ENCODE results near the gene ASB2. TPM values are rescaled to one million over a fixed set of nuclear protein-coding genes. Genes with fewer than 3 reads are reported as not detected.

Gene ASB2
- total and polyA plus RNA-seq, 2 of the 13 experiments (the other 11 are each of a cell fraction or from before 2014, with no cell fraction given) = 0.82 to 4.1 TPM

DNA sequence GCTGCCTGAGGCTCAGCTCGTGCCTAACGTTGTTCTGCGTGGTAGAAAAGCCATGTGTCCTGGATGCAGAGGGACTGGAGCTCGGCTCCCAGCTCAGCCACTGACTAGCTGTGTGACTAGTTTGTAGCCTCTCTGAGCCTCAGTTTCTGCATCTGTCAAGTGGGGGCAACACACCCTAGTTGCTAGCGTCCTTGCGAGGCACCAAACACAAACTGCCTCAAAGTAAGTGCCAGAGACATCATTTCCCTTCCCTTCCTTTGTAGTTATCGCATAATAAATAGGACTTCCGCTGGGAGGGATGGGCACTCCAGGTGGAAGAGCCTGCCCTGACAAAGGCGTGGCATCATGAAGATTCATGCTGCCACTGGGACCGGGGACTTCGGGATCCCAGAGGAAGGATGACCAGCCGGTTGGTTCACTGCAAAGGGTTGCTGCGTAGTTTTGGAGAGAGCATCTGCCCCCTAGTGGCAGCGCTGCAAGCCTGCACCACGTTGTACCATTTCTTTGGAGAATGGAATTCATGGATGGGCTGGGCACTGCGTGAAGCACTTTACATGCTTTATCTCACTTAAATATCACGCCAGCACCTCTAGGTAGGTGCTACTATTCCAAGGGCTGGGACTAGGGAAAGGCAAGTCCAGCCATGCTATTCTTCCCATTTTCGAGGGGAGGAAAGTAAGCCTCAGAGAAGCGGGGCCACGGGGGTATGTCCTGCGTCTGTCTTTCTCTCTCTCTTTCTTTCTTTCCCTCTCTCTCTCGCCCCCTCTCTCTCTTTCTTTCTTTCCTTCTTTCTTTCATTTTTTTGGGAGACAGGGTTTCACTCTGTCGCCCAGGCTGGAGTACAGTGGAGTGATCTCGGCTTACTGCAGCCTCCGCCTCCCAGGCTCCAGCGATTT, 25.4 kb upstream of the ASB2 start (continued):
- TF ChIP-seq HOMEZ (CRISPR knock-in tag; IDR thresholded peaks at IDR 0.05; ENCODE audit: low read depth) (peak; percentile 52; the same call in 1 of the 2 replicates), NBN (conservative IDR thresholded peaks at IDR 0.05) (no peak), ZBTB38 (CRISPR knock-in tag; IDR thresholded peaks at IDR 0.05) (no peak), STAG1 (CRISPR knock-in tag; IDR thresholded peaks at IDR 0.05) (peak; percentile 89), ZNF484 (CRISPR knock-in tag; IDR thresholded peaks at IDR 0.05; ENCODE audit: borderline replicate concordance, low read depth) (no peak), MZF1 (CRISPR knock-in tag; IDR thresholded peaks at IDR 0.05; ENCODE audit: borderline replicate concordance) (no peak), ZNF501 (CRISPR knock-in tag; IDR thresholded peaks at IDR 0.05) (0 out of 2 replicates have a peak, but pooled peaks have one; percentile 35), ETV5 (CRISPR knock-in tag; IDR thresholded peaks at IDR 0.05; ENCODE audit: borderline replicate concordance) (peak; percentile 39; the same call in 1 of the 2 replicates), TAF1 (CRISPR knock-in tag; IDR thresholded peaks at IDR 0.05) (no peak), ZNF510 (CRISPR knock-in tag; IDR thresholded peaks at IDR 0.05; ENCODE audit: low read depth) (no peak), ZSCAN20 (CRISPR knock-in tag; IDR thresholded peaks at IDR 0.05; ENCODE audit: borderline replicate concordance) (no peak), PHF8 (CRISPR knock-in tag; IDR thresholded peaks at IDR 0.05) (0 out of 2 replicates have a peak, but pooled peaks have one; percentile 38), ZFP36L1 (CRISPR knock-in tag; IDR thresholded peaks at IDR 0.05) (no peak), PAX8 (CRISPR knock-in tag; IDR thresholded peaks at IDR 0.05; ENCODE audit: borderline replicate concordance) (no peak), ZNF235 (CRISPR knock-in tag; IDR thresholded peaks at IDR 0.05; ENCODE audit: borderline replicate concordance) (no peak), MIER3 (CRISPR knock-in tag; IDR thresholded peaks at IDR 0.05; ENCODE audit: borderline replicate concordance) (no peak), ZNF335 (CRISPR knock-in tag; IDR thresholded peaks at IDR 0.05) (no peak), TBP (CRISPR knock-in tag; IDR thresholded peaks at IDR 0.05) (no peak), CTCF (CRISPR knock-in tag; IDR thresholded peaks at IDR 0.05) (peak; percentile 95), REL (CRISPR knock-in tag; conservative IDR thresholded peaks at IDR 0.05) (no peak), ZBTB8A (CRISPR knock-in tag; IDR thresholded peaks at IDR 0.05; ENCODE audit: borderline replicate concordance, low read depth) (no peak), CCAR2 (optimal IDR thresholded peaks at IDR 0.05; ENCODE audit: low read depth, low read length) (no peak)
- TF ChIP-seq, protein P1, sequence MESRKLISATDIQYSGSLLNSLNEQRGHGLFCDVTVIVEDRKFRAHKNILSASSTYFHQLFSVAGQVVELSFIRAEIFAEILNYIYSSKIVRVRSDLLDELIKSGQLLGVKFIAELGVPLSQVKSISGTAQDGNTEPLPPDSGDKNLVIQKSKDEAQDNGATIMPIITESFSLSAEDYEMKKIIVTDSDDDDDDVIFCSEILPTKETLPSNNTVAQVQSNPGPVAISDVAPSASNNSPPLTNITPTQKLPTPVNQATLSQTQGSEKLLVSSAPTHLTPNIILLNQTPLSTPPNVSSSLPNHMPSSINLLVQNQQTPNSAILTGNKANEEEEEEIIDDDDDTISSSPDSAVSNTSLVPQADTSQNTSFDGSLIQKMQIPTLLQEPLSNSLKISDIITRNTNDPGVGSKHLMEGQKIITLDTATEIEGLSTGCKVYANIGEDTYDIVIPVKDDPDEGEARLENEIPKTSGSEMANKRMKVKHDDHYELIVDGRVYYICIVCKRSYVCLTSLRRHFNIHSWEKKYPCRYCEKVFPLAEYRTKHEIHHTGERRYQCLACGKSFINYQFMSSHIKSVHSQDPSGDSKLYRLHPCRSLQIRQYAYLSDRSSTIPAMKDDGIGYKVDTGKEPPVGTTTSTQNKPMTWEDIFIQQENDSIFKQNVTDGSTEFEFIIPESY (CRISPR knock-in tag; IDR thresholded peaks at IDR 0.05) = 0 out of 2 replicates have a peak, but pooled peaks have one; percentile 31
- TF ChIP-seq, protein P2, sequence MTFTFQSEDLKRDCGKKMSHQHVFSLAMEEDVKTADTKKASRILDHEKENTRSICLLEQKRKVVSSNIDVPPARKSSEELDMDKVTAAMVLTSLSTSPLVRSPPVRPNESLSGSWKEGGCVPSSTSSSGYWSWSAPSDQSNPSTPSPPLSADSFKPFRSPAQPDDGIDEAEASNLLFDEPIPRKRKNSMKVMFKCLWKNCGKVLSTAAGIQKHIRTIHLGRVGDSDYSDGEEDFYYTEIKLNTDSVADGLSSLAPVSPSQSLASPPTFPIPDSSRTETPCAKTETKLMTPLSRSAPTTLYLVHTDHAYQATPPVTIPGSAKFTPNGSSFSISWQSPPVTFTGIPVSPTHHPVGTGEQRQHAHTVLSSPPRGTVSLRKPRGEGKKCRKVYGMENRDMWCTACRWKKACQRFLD (CRISPR knock-in tag; IDR thresholded peaks at IDR 0.05; ENCODE audit: borderline replicate concordance) = no peak
